Spleen (tissue), 11 donors: Measurements from ENCODE around the gene CPED1. TPM values are rescaled to one million over a fixed set of nuclear protein-coding genes. Genes with fewer than 3 reads are reported as not detected.

Source experiments
- DNase-seq: peaks from one replicate; pipeline ENCODE4 v3.0.0-alpha.2; 2020
- H3K27ac ChIP-seq, 8 donors: fragments of 200-600 bp; sonication (generic) in 7 of 8; 1 replicate in 4 of 8; 2 replicates in 4 of 8; pipeline versions ENCODE4 v1.5.0 to v1.8.0; 2016 to 2021; ENCODE audit warnings: inconsistent platforms in 4 of 8, mild to moderate bottlenecking in 4 of 8, moderate library complexity in 1 of 8
- H3K27me3 ChIP-seq, 7 donors: fragments of 200-600 bp; sonication (generic) in 6 of 7; replicated peaks in 1 of 7; 1 replicate in 4 of 7; 2 replicates in 3 of 7; pipeline versions ENCODE4 v1.5.0 to v1.8.0; 2016 to 2021; ENCODE audit warnings: inconsistent platforms in 3 of 7, mild to moderate bottlenecking in 1 of 7
- H3K36me3 ChIP-seq, 6 donors: fragments of 200-600 bp; sonication (generic) in 5 of 6; 1 replicate in 4 of 6; 2 replicates in 2 of 6; pipeline versions ENCODE4 v1.5.0 to v1.8.0; 2016 to 2021; ENCODE audit warnings: inconsistent platforms in 2 of 6
- H3K4me1 ChIP-seq, 6 donors: fragments of 200-600 bp; sonication (generic) in 5 of 6; 1 replicate in 3 of 6; 2 replicates in 3 of 6; pipeline versions ENCODE4 v1.5.0 to v1.8.0; 2016 to 2021; ENCODE audit warnings: inconsistent platforms in 3 of 6
- H3K4me3 ChIP-seq, 8 donors: fragments of 200-600 bp; sonication (generic) in 7 of 8; 1 replicate in 4 of 8; 2 replicates in 4 of 8; pipeline versions ENCODE4 v1.5.0 to v1.8.0; 2016 to 2021; ENCODE audit warnings: inconsistent platforms in 4 of 8, mild to moderate bottlenecking in 4 of 8, moderate library complexity in 2 of 8
- H3K9me3 ChIP-seq, 8 donors: fragments of 200-600 bp; sonication (generic) in 7 of 8; 1 replicate in 4 of 8; 2 replicates in 4 of 8; pipeline versions ENCODE4 v1.5.0 to v1.8.0; 2016 to 2021; ENCODE audit warnings: inconsistent platforms in 4 of 8
- CTCF ChIP-seq, 11 experiments: fragments of 200-600 bp in 7 of 11; fragments of 450-650 bp in 4 of 11; sonication (generic) in 4 of 11; IDR thresholded peaks in 8 of 11; conservative IDR thresholded peaks in 3 of 11; 1 replicate in 7 of 11; 2 replicates in 4 of 11; pipeline versions ENCODE4 v1.4.0 to v1.8.0; 2016 to 2021; ENCODE audit warnings: antibody characterized with exemption in 11 of 11, inconsistent platforms in 4 of 11, mild to moderate bottlenecking in 1 of 11
- POLR2A ChIP-seq, 3 donors: fragments of 450-650 bp; IDR thresholded peaks; one replicate each; pipeline ENCODE4 v1.5.1; 2017; ENCODE audit warnings: antibody characterized with exemption in 3 of 3, mild to moderate bottlenecking in 1 of 3
- POLR2AphosphoS5 ChIP-seq, 3 donors: sonication (generic); formaldehyde crosslinking; IDR thresholded peaks; one replicate each; pipeline ENCODE4 v1.5.1; 2017; ENCODE audit warnings: antibody characterized with exemption in 3 of 3
- WGBS, 5 donors: extraction: QIAGEN DNeasy Blood & Tissue Kit in 3 of 5; methylation state at CpG; one replicate each; pipeline versions ENCODE4 v1.1.5 to v1.1.7; 2013 to 2018; 5-methylcytosine and 5-hydroxymethylcytosine counted together
- intact Hi-C: fragments of 100-400 bp; cut with DNase I; formaldehyde crosslinking; loops from one replicate; pipeline ENCODE4 v1.15.0; 2023; ENCODE audit warnings: low total_unique reads
- polyA plus RNA-seq, 3 donors: library from polyadenylated mRNA; stranded (reverse); fragments of 200-250 nt; gene quantifications; one replicate each; pipeline ENCODE4 v1.2.1, GENCODE V29; 2013
- total RNA-seq, 7 donors: library from RNA; depleted of rRNA in 3 of 7; stranded (reverse); fragments of >200 nt in 3 of 7; fragmentation: NEBNext Ultra II Directional in 4 of 7; extraction: Animal tissue kit (Norgen Biotek cat#: 25700) in 4 of 7; gene quantifications; one replicate each; pipeline versions ENCODE4 v1.1.0 to v1.2.1, GENCODE V29; 2016 to 2021
- donor health status: healthy with polysubstance abuse.
- donor health status: DM: no; HTN: no; CAD: no; lungs with moderate emphysema.
- donor health status: DM: no; HTN: no; CAD: no.
- donor health status: Bipolar disorder and iron deficiency.
- donor health status: healthy.
- donor health status: DM: no; HTN: no; CAD: no.
- donor health status: DM: yes; HTN: yes; CAD: no.

The CPED1 gene
- total and polyA plus RNA-seq, 10 donors = 1.5 to 81.6 (median 38.6) TPM

DNA sequence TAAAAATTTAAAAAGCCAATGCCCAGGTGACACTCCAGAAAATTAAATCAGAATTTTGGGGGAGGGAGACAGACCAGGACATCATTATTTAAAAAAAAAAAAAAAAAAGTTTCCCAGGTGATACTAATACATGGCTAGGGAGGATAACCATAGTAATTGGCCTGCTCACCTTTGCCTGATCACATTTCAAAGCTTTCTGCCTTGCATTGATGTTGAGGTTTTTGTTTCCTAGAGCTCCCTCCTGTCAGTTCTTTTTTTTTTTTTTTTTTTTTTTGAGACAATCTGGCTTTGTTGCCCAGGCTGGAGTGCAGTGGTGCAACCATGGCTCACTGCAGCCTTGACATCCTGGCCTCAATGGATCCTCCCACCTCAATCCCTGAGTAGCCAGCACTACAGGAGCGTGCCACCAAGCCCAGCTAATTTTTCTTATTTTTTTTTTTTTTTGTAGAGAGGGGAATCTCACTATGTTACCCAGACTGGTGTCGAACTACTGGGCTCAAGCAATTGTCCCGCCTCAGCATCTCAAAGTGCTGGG is 38.1 kb downstream of the CPED1 start:
- Histone ChIP-seq H3K4me1 (peaks cover 0 to 31% (median 11%) of the 10 kb centered on the region in 6 donors), H3K9me3 (peaks cover 0 to 5% (median 0%) of the 10 kb centered on the region in 8 donors), H3K4me3 (no peak overlapping the region), H3K36me3 (no peaks in the 10 kb centered on the region), H3K27ac (no peak overlapping the region), H3K27me3 (no peaks in the 10 kb centered on the region)
- intact Hi-C loops = no loop called here
- TF ChIP-seq CTCF (IDR thresholded peaks at IDR 0.05 in 8 of 11, conservative IDR thresholded peaks at IDR 0.05 in 3 of 11) (no peak), POLR2AphosphoS5 (IDR thresholded peaks at IDR 0.05) (no peak), POLR2A (IDR thresholded peaks at IDR 0.05) (no peak)
- 82 to 93% (median 84%) methylated on average over 3 of the region's 3 CpGs for WGBS, 5 donors
- DNase-seq = no peak

- intact Hi-C loops = no loop called here
- 76 to 89% (median 86%) methylated on average over 10 of the region's 10 CpGs for WGBS, 5 donors
- DNase-seq = no peak
- Histone ChIP-seq H3K4me3 (no peak overlapping the region), H3K36me3 (no peaks in the 10 kb centered on the region), H3K4me1 (peaks cover 0 to 36% (median 14%) of the 10 kb centered on the region in 6 donors), H3K9me3 (peaks cover 0 to 5% (median 0%) of the 10 kb centered on the region in 8 donors), H3K27ac (no peak overlapping the region), H3K27me3 (no peaks in the 10 kb centered on the region)
- no peak for TF ChIP-seq POLR2AphosphoS5 (IDR thresholded peaks at IDR 0.05)
Observed at GRCh38 chr7:121027761-121028669, 39.5 kb downstream of the CPED1 start.

DNA sequence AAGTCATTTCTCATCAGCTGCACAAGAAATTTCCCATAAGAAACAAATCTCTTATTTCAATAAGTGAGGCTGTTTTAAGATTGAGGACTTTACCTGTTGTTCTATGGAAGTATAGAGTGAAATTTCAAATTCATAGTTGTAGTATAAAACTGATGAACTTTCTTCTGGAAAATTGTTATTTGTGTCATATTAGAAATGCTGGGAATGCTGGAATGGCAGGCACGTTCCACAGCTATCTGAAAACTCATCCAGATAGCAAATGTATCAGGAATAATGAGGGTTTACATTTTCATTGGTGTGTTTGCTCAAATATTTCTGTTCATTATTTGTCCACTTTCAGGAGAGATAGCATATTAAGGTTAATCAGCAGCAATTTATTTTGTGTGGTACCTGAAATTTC is 40.8 kb downstream of the CPED1 start:
- TF ChIP-seq CTCF (IDR thresholded peaks at IDR 0.05 in 8 of 11, conservative IDR thresholded peaks at IDR 0.05 in 3 of 11) = no peak
- no peak for TF ChIP-seq POLR2AphosphoS5 (IDR thresholded peaks at IDR 0.05)
- TF ChIP-seq POLR2A (IDR thresholded peaks at IDR 0.05) = no peak
- H3K27me3 ChIP-seq = no peaks in the 10 kb centered on the region
- WGBS, 5 donors = 63 to 82% (median 79%) methylated on average over 1 of the region's 1 CpG
- H3K36me3 ChIP-seq = no peaks in the 10 kb centered on the region
- H3K27ac ChIP-seq = no peak overlapping the region
- peaks cover 0 to 5% (median 0%) of the 10 kb centered on the region in 8 donors for H3K9me3 ChIP-seq
- H3K4me1 ChIP-seq = peaks cover 0 to 25% (median 10%) of the 10 kb centered on the region in 6 donors
- DNase-seq = no peak
- intact Hi-C loops = no loop called here
- no peak overlapping the region for H3K4me3 ChIP-seq

- no peak overlapping the region for H3K4me3 ChIP-seq
- no peak for DNase-seq
- H3K9me3 ChIP-seq = peaks cover 0 to 5% (median 0%) of the 10 kb centered on the region in 8 donors
- H3K27me3 ChIP-seq = no peaks in the 10 kb centered on the region
- 80 to 90% (median 87%) methylated on average over 5 of the region's 5 CpGs for WGBS, 5 donors
- TF ChIP-seq POLR2A (IDR thresholded peaks at IDR 0.05) = no peak
- no peak for TF ChIP-seq CTCF (IDR thresholded peaks at IDR 0.05 in 8 of 11, conservative IDR thresholded peaks at IDR 0.05 in 3 of 11)
- TF ChIP-seq POLR2AphosphoS5 (IDR thresholded peaks at IDR 0.05) = no peak
- peak overlapping the region in 1 of 8 donors; percentile 12 for H3K27ac ChIP-seq
- peaks cover 0 to 15% (median 9%) of the 10 kb centered on the region in 6 donors for H3K4me1 ChIP-seq
- intact Hi-C loops = no loop called here
- H3K36me3 ChIP-seq = no peaks in the 10 kb centered on the region
Observed at GRCh38 chr7:121030308-121030707, 41.8 kb downstream of the CPED1 start.
